GM19023 (cell line): ENCODE measurements around the gene SP3.
A peak's percentile ranks its signal among the peaks of the same experiment; 100 is the strongest.
"Not testable (repeated sequence)": the region's sequence is repeated elsewhere in the genome, so short reads cannot be mapped to it uniquely, and the experiment has no call there.

Experiments
- ATAC-seq: cut with Tn5 transposase; IDR thresholded peaks from one replicate; pipeline ENCODE4 v1.9.1; 2021; ENCODE audit warnings: mild to moderate bottlenecking, moderate library complexity; ENCODE audit not compliant: unreplicated experiment

Gene SP3

GRCh38 chr2:173896755-173897154 is 68.4 kb downstream of the SP3 start:
- no peak for ATAC-seq

- no peak for ATAC-seq
These were observed 72.8 kb downstream of the SP3 start for GRCh38 chr2:173892341-173892740.

- ATAC-seq: no peak
These were observed 73.7 kb downstream of the SP3 start for GRCh38 chr2:173891315-173892037.

- not testable (repeated sequence) for ATAC-seq
These were observed 75.7 kb downstream of the SP3 start for GRCh38 chr2:173889464-173889863.

GRCh38 chr2:173886613-173887012 is 78.6 kb downstream of the SP3 start:
- no peak for ATAC-seq

GRCh38 chr2:173884025-173884802 is 81.0 kb downstream of the SP3 start:
- ATAC-seq: no peak

GRCh38 chr2:173881886-173882285 is 83.3 kb downstream of the SP3 start:
- ATAC-seq: no peak

- ATAC-seq: no peak
These were observed 83.7 kb downstream of the SP3 start for GRCh38 chr2:173881461-173881860.

- no peak for ATAC-seq
These were observed 84.6 kb downstream of the SP3 start for GRCh38 chr2:173880561-173880960.

- ATAC-seq: no peak
These were observed 88.2 kb downstream of the SP3 start for GRCh38 chr2:173876833-173877413.

GRCh38 chr2:173874894-173875237 is 90.3 kb downstream of the SP3 start:
- peak; percentile 64 for ATAC-seq

GRCh38 chr2:173874003-173874893 is 90.9 kb downstream of the SP3 start:
- ATAC-seq: peak; percentile 32

GRCh38 chr2:173872714-173873113 is 92.5 kb downstream of the SP3 start:
- ATAC-seq: no peak

GRCh38 chr2:173869244-173870229 is 95.6 kb downstream of the SP3 start:
- ATAC-seq: no peak

GRCh38 chr2:173868406-173868805 is 96.8 kb downstream of the SP3 start:
- ATAC-seq: no peak

- ATAC-seq: no peak
These were observed 98.1 kb downstream of the SP3 start for GRCh38 chr2:173866874-173867618.

- ATAC-seq: no peak
These were observed 99.0 kb downstream of the SP3 start for GRCh38 chr2:173865971-173866873.

GRCh38 chr2:173862612-173863217 is 102.5 kb downstream of the SP3 start:
- ATAC-seq: no peak
